Amniotic epithelial cell (primary cell): ENCODE results near the gene GPR152.
A peak's percentile ranks its signal among the peaks of the same experiment; 100 is the strongest.

Source experiments
- DNase-seq: peaks from one replicate; pipeline ENCODE4 v3.0.0-alpha.2; 2010; ENCODE audit warnings: low read depth

GPR152 gene

DNA sequence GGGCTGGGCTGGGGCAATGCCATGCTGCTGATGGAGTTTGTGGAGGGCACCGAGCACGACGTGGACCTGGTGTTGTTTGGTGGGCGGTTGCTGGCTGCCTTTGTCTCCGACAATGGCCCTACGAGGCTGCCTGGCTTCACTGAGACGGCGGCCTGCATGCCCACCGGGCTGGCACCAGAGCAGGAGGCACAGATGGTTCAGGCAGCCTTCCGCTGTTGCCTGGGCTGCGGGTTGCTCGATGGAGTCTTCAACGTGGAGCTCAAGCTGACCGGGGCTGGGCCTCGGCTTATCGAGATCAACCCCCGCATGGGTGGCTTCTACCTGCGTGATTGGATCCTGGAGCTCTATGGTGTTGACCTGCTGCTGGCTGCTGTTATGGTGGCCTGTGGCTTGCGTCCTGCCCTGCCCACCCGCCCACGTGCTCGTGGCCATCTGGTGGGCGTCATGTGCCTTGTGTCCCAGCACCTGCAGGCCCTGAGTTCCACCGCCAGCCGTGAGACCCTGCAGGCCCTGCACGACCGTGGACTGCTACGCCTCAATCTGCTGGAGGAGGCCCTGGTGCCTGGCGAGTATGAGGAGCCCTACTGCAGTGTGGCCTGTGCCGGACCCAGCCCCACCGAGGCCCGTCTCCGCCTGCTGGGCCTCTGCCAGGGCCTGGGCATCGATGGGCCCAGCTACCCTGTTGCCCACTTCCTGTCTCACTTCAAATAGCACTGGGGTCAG is 28.5 kb downstream of the GPR152 start:
- DNase-seq = no peak

DNA sequence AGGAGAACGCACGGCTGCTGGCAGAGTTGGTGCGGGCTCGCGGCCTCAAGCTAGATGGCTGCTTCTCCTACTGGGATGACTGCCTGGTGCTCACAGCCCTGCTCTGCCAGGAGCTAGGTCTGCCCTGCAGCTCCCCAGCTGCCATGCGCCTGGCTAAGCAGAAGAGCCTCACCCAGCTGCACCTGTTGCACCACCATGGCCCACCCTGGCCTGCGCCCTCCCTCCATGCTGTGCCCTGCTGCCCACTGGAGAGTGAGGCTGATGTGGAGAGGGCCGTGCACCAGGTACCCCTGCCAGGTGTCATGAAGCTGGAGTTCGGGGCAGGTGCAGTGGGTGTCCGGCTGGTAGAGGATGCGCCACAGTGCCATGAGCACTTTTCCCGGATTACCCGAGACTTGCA is 29.1 kb downstream of the GPR152 start:
- no peak for DNase-seq

DNA sequence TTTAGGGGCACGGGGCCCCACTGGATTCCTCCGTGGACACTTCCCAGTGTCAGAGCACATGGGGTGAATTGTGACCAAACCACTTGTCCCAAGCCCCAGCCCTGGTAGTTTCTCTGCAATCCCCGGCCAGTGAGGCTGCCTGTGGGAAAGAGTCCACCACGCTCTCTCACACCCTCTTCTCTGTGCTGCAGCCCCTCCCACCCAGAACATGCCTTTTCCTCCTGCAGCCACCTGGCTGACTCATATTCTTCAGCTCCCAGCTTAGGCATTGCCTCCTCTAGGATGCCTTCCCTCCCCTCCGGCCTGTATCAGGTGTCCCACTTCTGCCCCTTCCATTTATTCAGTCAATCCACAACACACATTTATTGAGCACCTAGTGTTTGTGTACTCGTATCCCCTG is 29.6 kb downstream of the GPR152 start:
- DNase-seq = no peak

DNA sequence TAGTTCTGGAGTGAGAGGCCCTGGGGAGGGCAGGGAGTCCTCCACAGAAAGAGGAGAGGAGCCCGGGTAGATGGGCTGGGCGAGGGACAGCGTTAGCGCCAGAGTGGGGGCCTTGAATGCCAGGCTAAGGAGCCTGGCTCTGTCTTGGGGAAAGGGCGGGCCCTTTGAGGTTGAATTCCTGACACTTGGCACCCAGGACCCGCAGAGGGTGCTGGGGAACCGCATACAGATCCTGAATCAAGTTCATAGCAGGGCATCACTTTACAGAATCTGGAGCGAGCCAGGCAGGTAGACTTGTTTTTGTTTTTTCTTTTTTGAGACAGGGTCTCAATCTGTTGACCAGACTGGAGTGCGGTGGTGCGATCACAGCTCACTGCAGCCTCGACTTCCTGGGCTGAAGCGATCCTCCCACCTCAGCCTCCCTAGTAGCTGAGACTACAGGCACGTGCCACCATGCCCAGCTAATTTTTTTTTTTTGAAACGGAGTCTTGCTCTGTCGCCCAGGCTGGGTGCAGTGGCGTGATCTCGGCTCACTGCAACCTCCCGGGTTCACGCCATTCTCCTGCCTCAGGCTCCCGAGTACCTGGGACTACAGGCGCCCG is 31.0 kb downstream of the GPR152 start:
- DNase-seq = no peak

DNA sequence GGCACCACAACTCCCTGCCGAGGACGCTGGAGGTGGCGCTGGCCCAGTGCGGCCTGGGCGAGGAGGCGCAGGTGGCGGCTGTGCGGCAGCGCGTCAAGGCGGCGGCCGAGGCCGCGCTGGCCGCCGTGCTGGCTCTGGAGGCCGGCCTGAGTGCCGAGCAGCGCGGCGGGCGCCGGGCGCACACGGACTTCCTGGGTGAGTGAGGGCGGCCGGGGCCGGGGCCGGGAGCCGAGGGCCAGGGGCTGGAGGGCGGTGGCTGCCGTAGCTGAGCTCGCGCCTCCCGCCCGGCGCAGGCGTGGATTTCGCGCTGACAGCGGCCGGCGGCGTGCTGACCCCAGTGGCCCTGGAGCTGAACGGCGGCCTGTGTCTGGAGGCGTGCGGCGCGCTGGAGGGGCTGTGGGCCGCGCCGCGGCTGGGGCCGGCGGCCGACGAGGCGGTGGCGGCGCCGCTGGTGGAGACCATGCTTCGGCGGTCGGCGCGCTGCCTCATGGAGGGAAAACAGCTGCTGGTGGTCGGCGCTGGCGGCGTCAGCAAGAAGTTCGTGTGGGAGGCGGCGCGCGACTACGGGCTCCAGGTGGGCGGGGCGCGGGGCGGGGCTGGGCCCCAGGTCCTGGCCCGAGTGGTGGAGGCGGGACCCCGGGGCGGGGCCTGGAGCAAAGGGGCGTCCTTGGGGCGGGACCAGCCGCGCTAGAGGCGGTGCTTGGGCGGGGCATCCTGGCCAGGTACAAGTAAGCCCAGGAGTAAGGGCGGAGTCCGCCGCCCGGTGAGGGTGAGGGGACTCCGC is 31.7 kb downstream of the GPR152 start:
- DNase-seq = peak; percentile 77

DNA sequence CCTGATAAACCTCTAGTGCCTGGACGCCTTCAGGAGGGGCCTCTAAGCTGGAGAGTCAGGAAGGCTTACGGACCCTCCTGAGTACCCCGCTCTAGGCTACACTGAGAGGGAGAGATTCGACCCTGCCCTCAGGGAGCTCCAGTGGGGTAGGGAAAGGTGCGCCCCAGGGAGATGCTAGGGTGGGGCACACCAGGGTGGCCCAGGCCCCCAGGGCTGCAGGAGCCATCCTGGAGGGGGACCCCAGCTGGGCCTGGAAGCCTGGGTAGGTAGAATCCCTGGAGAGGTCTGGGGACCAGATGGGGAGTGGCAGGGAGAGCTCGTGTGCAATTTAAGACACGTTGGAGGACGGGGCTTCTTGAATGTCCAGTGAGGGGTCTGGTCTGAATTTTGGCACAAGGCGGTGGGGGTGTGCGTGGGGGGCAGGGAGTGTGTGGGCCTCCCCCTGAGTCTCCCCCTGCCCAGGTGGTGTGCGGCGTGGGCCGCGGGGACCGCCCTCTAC is 32.3 kb downstream of the GPR152 start:
- no peak for DNase-seq

DNA sequence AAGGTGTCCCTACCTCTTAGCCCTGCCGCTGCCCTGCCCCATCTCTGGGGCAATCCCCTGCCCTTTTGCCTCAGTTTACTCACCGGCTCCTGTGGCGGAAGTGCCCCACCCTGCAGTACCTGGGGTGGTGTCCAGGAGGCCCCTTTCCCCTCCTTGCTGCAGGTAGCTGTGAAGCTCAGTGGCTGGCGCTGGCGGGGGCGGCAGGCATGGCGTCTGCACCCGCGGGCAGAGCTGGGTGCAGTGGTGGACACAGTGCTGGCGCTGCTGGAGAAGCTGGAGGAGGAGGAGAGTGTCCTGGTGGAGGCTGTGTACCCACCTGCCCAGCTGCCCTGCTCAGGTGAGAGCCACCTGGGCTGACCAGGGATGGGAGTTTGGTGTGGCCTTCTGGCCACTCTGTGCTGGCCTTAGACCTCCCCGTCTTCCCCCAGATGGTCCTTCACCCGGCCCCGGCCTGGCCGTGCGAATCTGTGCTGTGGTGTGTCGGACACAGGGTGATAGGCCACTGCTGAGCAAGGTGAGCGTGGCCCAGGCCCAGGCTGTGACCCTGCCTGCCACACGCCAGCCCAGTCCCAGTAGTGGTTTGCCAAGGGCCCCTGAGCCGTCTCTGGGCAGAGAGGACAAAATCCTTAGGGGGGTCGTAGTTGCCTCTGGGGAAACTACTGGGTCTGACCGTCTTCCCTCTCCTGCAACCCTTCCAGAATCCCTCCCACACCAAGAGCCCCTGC is 33.0 kb downstream of the GPR152 start:
- DNase-seq = no peak

DNA sequence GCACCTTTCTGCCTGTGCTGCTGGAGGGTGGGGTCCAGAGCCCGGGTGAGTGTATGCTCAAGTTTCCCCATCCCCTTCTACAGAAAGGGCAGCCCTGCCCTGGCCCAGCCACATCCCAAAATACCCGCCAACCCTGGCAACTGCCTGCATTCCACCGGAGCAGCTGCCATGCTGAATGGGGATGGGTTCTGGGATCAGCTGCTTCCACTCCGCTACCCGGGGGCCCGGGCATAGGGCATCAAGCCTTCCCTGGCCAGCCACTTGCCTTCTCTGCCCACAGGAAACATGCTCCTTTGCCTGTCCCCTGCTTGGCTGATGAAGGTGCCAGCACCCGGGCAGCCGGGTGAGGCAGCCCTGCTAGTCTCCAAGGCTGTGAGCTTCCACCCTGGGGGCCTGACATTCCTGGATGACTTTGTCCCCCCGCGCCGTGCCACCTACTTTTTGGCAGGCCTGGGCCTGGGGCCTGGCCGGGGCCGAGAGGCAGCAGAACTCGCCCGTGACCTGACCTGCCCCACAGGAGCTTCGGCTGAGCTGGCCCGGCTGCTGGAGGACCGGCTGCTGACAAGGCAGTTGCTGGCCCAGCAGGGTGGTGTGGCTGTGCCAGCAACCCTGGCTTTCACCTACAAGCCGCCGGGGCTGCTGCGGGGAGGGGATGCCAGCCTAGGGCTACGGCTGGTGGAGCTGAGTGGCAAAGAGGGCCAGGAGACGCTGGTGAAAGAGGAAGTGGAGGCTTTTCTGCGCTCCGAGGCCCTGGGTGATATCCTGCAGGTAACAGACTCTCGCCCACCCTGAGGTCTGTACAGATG is 33.9 kb downstream of the GPR152 start:
- DNase-seq = no peak

DNA sequence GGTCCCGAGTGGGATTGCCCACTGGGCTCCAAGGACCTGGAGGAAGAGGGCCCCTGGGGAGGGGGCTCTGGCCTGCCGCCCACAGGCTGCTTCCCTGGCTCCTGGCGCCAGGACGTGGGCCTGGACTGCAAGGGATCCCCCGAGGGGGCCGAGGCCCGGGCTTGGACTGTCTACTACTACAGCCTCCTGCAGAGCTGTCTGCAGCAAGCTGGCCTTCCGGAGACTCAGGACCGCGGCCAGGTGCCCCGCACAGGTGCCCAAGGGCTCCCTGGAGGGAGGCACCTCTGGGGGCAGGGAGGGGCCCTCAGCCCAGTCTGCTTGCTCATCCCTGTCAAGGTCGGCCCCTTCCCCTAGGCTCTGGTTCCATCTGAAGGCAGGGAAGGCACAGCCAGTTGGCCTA is 35.1 kb downstream of the GPR152 start:
- no peak for DNase-seq

DNA sequence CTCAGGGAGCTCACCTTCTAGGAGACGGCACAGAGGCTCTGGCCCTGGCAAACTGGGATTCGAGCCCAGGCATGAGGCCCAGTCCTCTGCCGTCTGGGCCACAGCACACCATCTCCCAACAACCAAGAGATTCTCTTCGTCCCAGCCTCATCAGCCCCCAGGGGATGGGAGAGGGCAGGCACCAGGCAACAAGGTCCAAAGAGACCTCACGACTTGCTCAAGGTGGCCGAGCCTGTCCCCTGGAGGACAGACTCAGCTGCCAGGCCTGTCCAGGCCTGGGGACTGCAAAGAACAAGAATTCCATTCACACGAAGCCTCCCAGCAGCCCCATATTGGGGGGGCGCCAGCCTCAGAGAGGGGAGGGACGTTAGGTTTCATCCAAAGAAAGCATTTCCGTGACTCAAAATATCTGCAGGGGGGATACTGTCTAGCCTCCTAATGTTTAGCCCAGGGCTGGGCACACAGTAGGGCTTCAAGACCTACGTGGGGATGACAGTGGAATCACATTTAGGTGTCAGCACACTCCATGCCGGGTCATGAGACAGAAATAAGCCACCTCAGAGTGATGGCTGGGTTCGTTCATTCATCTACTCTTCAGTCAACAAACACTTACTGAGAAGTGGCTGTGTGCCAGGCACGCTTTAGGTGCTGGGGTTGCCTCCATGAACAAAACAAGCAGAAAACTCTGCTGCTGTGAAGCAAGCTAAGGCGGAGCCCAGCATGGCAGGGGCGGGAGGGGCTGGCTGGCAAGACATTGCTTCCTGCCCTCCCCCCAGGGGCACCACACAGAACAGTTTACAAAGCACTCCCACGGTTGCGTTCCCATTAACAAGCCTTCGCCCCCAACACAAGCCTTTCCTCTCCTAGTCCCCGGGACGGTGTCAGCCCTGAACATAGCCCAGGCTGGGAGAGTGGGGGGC is 35.9 kb downstream of the GPR152 start:
- peak; percentile 36 for DNase-seq

DNA sequence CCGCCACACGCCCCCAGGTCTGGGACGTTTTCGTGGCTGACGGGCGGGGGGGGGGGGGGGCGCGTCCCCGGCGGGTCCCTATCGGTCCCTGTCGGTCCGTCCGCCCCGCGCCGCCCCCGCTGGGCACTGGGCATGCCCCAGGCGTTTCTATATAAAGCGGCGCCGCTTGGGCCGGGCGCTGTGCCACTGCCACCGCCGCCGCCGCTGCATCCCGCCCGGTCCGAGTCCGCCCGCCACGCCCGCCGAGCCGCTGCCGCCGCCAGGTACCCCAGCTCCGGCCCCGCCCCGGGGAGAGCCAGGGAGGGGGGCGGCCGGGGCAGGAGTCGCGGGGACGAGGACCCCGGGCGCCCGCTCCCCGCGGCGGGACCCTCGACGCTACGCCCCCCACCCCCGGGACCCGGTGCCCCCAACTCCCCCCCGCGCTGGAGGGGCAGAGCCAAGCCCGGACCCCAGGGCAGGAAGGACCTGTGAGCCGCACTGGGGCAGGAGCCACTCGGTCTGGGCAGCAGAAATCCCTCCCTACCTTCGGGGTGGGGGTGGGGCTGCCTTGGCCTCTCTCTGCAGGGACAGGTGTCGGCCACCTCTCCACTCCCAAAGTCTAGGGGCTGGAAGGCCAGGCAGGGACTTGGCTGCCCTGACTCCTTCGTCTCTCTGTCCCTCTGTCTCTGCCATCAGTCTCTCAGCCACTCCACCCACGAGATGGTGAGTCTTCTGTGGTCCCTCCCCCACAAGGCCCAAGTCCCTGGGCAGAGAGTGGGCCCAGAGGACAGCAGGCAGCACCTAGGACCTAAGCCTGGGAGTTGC is 36.8 kb downstream of the GPR152 start, which contains the start of gene CARNS1:
Gene CARNS1 (plus strand): TSS at position 178 of the 804 bp plus-strand sequence. CDS start 522 bp downstream, at position 700.
- no peak for DNase-seq

DNA sequence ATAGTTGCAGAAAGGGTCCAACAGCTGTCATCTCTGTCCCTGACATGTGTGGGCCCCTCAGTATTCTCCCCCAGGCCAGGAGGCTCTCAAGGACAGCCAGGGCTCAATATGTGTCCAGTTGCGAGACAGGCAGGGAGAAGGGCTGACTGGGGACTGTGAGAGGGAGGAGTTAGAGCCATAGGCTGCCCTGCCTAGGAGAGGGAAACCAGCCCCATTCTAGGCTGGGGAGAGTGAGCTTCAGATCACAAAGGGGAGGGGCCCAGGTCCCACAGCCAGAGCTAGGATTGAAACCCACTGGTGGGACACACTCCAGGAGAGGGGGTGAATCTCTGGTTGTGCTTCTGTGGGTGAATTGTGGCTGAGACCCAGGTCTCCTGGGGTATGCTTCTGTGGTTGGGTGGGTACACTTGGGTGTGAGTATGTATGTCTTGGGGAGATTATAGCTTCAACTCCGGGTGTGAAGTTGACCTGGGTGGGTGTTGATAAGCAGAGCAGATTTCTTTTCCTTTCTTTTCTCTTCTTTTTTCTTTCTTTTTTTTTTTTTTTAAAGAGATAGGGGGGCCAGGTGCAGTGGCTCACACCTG is 39.2 kb downstream of the GPR152 start:
- DNase-seq = no peak

DNA sequence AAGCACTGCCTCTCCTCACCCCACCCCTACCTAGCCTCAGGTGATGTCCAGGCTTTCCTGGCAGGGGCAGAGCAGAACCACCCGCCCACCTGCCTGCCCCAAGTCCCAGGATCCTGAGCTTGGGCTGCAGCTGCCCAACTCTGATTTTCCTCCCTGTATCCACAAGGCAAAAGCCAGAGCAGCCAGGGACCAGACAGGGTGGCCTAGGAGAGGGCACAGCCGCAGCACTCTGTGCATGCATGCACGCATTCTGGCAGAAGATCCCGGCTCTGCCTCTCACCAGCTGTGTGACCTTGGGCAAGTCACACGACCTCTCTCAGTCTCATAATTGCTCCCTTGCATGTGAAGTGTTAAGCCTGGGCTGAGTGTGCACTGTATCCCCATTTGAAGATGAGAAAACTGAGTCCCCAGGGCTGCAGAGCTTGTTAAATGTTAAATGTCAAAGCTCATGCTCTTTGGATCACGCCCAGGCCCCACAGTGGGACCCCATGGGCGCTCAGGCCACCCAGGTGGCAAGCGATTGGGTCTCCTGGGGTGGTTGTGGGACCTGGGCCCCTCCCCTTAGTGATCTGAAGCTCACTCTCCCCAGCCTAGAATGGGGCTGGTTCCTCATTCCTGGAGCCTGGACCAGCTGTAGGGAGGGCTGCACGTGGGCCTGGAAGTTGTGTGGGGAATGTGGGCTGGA is 39.9 kb downstream of the GPR152 start:
- DNase-seq = no peak

DNA sequence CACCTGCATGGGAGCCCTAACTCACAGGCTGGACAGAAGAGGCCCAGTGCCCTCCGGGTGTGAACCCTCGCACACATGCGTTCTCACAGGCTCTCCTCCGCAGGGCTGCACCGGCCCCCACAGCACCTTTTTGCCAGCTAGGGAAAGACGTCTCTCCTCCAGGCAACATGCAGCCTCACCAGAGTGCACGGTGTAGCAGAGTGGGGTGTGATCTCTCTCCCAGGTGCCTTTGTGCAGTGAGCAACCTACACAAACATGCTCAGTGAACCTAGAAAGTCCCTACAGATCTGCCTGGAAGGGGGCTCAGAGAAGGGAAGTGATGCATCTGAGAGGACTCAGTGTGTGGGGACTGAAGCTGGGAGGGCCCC is 40.8 kb downstream of the GPR152 start:
- DNase-seq = no peak

DNA sequence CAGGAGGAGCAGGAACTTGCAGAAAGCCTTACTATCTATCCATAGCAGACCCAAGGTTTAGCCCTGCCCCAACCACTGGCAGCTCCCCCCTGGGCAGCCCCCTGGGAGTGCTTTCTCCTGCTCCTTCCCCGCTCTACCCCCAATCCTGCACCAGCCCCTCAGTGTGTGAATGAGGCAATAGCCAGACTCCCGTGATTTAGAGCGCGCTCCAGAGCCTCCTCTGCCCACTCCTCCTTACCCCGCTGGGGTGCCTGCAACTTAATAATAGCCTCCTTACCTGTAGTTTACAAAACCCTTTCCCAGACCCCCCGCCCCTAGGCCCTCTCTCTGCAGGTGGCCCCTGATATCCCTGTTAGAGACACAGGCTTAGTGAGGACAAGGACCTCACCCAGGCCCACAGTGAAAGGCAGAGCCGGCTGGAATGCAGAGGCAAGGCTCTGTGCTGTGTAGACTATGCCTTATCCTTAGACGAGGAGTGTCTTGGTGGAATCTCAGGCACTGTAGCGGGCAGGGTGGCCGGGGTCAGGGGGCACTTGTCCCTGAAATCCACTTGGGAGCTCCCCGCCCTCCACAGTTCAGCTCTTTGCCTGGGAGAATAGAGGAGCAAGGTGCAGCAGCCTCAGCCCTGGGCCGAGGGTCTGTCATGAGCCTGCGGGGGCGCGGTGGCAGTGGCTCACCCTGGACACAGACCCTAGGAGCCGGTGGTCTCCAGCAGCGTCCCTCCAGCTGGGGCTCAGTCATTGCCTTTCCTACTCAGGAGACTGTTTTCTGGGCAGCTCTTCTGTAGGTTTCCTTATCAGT is 41.3 kb downstream of the GPR152 start:
- no peak for DNase-seq

DNA sequence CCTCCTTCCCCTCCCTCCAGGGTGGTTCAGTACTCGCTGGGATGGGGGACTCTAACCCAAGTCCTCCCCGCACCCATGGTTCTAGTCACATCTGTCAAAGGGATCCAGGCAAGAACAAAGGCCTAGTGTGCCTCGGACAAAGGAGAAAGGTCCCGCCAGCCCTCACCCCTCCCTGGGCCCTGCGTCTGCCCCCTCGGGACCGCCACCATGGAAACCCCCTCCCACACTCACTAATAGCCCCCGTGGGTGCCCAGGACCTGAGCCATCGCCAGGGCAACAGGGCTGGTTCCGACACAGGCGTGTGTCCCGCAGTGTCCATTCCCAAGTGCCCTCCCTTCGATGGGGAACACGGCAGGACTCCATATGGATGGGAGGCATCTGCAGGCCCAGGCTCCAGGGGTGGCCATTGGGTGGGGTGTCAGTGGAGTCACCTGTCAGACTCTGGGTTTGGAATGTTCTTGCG is 42.1 kb downstream of the GPR152 start:
- no peak for DNase-seq

DNA sequence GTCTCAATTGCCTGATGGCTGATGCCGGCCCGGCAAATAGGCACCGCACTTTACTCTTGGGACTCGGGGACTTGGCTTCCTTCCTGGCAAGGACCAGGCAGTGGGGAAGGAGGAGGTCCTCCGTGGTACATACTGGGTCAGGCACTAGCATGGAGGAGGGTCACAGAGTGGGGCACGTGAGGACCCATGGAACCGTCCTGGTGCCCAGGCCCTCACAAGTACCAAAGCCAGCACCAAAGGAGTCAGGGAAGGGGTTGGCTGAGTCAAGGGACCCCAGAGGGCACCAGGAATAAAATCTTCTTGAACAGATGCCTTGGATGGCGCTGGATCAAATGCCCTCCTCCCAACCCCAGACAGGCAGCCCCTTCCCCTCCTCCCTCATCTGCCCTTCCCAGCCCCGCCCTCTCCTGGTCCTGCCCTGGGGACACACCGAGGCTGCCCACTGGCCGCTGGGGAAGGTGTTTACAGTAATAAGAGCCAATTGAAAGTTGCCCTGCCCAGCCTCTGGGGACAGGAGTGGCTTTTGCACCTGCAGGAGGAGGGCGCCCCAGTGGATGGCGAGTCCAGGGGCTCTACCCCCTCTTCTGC is 42.7 kb downstream of the GPR152 start:
- no peak for DNase-seq
